SK-N-SH (cell line): ENCODE results near the gene ME2. TPM values are rescaled to one million over a fixed set of nuclear protein-coding genes. Genes with fewer than 3 reads are reported as not detected.

Experiments
- CTCF ChIA-PET: fragments of 300-600, 350-600 bp; formaldehyde crosslinking; extraction: SDS; loops from one replicate; lab custom pipeline; 2021; lab: Yijun Ruan, JAX
- POLR2A ChIA-PET: fragments of 350-600 bp; sonication (Branson Sonifier 250); formaldehyde crosslinking; extraction: SDS; loops from one replicate; lab custom pipeline; 2020; ENCODE audit warnings: antibody characterized with exemption, inconsistent platforms; lab: Yijun Ruan, JAX
- DNase-seq: peaks from one replicate; pipeline ENCODE4 v3.0.0; 2012
- H2AFZ ChIP-seq: fragments of 200-600 bp; sonication (generic); 2 replicates; pipeline ENCODE4 v1.8.1; 2016; ENCODE audit warnings: antibody characterized with exemption, mild to moderate bottlenecking, low read depth
- H3F3A ChIP-seq: fragments of 200-600 bp; sonication (generic); replicated peaks from 2 replicates; pipeline ENCODE3; 2016; ENCODE audit warnings: antibody characterized with exemption, mild to moderate bottlenecking; ENCODE audit not compliant: insufficient read depth
- H3K27ac ChIP-seq, 2 experiments: fragments of 200-500 bp in 1 of 2; fragments of 200-600 bp in 1 of 2; sonication (Bioruptor generic) in 1 of 2; sonication (generic), shearing (Covaris generic) in 1 of 2; 2 replicates each; pipeline versions ENCODE4 v1.5.1 to v1.6.1; 2014 to 2016; ENCODE audit warnings: low read depth in 2 of 2, inconsistent platforms in 1 of 2, low read length in 1 of 2, mild to moderate bottlenecking in 1 of 2, mixed read lengths in 1 of 2
- H3K27me3 ChIP-seq: fragments of 200-600 bp; sonication (generic), shearing (Covaris generic); 2 replicates; pipeline ENCODE4 v1.6.1; 2016; ENCODE audit warnings: mixed run types; ENCODE audit not compliant: insufficient read depth
- H3K36me3 ChIP-seq, 2 experiments: fragments of 200-500 bp in 1 of 2; fragments of 200-600 bp in 1 of 2; sonication (Bioruptor generic) in 1 of 2; sonication (generic) in 1 of 2; replicated peaks in 1 of 2; 2 replicates each; pipeline versions ENCODE3 to v1.5.1; 2014 to 2016; ENCODE audit warnings: low read length in 1 of 2, mild to moderate bottlenecking in 1 of 2; ENCODE audit not compliant: insufficient read depth in 2 of 2, control insufficient read depth in 1 of 2
- H3K4me1 ChIP-seq, 2 experiments: fragments of 200-500 bp in 1 of 2; fragments of 200-600 bp in 1 of 2; sonication (Bioruptor generic) in 1 of 2; sonication (generic), shearing (Covaris generic) in 1 of 2; 2 replicates each; pipeline versions ENCODE4 v1.5.1 to v1.6.1; 2014 to 2016; ENCODE audit warnings: low read depth in 1 of 2, low read length in 1 of 2, mixed run types in 1 of 2; ENCODE audit not compliant: insufficient read depth in 2 of 2, control insufficient read depth in 1 of 2
- H3K4me2 ChIP-seq: fragments of 200-600 bp; sonication (generic), shearing (Covaris generic); 2 replicates; pipeline ENCODE4 v1.6.1; 2017; ENCODE audit warnings: mixed run types
- H3K4me3 ChIP-seq, 2 experiments: fragments of 200-500 bp in 1 of 2; fragments of 200-600 bp in 1 of 2; sonication (Bioruptor generic) in 1 of 2; sonication (generic), shearing (Covaris generic) in 1 of 2; 2 replicates each; pipeline versions ENCODE4 v1.5.1 to v1.8.1; 2014 to 2016; ENCODE audit warnings: low read depth in 2 of 2, inconsistent platforms in 1 of 2, low read length in 1 of 2, mild to moderate bottlenecking in 1 of 2, mixed read lengths in 1 of 2, moderate library complexity in 1 of 2
- H3K79me2 ChIP-seq: fragments of 200-600 bp; sonication (generic); 2 replicates; pipeline ENCODE4 v1.8.1; 2017; ENCODE audit warnings: mild to moderate bottlenecking; ENCODE audit not compliant: insufficient read depth
- H3K9ac ChIP-seq: fragments of 200-600 bp; sonication (generic); 2 replicates; pipeline ENCODE4 v1.6.1; 2017; ENCODE audit warnings: mixed run types
- H3K9me2 ChIP-seq: fragments of 200-600 bp; sonication (generic); 2 replicates; pipeline ENCODE4 v1.6.1; 2017; ENCODE audit warnings: mixed run types
- H3K9me3 ChIP-seq: fragments of 200-600 bp; sonication (generic); 2 replicates; pipeline ENCODE4 v1.6.1; 2017; ENCODE audit warnings: mixed run types, mild to moderate bottlenecking, moderate library complexity
- H4K20me1 ChIP-seq: fragments of 200-600 bp; sonication (generic); 2 replicates; pipeline ENCODE4 v1.6.1; 2017; ENCODE audit warnings: mild to moderate bottlenecking, mixed run types; ENCODE audit not compliant: insufficient read depth
- CHD2 ChIP-seq: fragments of 150-350 bp; IDR thresholded peaks from 2 replicates; pipeline ENCODE4 v1.6.1; 2018; ENCODE audit warnings: low read length; ENCODE audit not compliant: partially characterized antibody
- ELF1 ChIP-seq: IDR thresholded peaks from 2 replicates; pipeline ENCODE4 v1.4.0; 2012
- EP300 ChIP-seq, 2 experiments: IDR thresholded peaks; 2 replicates each; pipeline versions ENCODE4 v1.4.0 to v1.6.1; 2012; ENCODE audit warnings: borderline replicate concordance in 1 of 2, low read depth in 1 of 2, low read length in 1 of 2
- EZH2phosphoT487 ChIP-seq: fragments of 200-600 bp; sonication (generic); IDR thresholded peaks from 2 replicates; pipeline ENCODE4 v1.6.1; 2017; ENCODE audit warnings: low read depth, mixed run types, mild to moderate bottlenecking, antibody characterized with exemption, moderate library complexity, borderline replicate concordance
- GABPA ChIP-seq: IDR thresholded peaks from 2 replicates; pipeline ENCODE4 v1.4.0; 2012; ENCODE audit warnings: low read depth, mild to moderate bottlenecking
- GATA2 ChIP-seq: sonication (generic); formaldehyde crosslinking; IDR thresholded peaks from 2 replicates; pipeline ENCODE4 v1.5.0; 2020; ENCODE audit warnings: mild to moderate bottlenecking, missing genetic modification reagents
- JUND ChIP-seq: IDR thresholded peaks from 2 replicates; pipeline ENCODE4 v1.4.0; 2012
- MAX ChIP-seq: IDR thresholded peaks from 2 replicates; pipeline ENCODE4 v1.4.0; 2012; ENCODE audit warnings: low read depth
- MEF2A ChIP-seq: IDR thresholded peaks from 2 replicates; pipeline ENCODE4 v1.4.0; 2012; ENCODE audit warnings: low read depth, borderline replicate concordance
- NFIC ChIP-seq: IDR thresholded peaks from 2 replicates; pipeline ENCODE4 v1.4.0; 2012; ENCODE audit warnings: borderline replicate concordance
- PBX3 ChIP-seq: IDR thresholded peaks from 2 replicates; pipeline ENCODE4; 2012
- POLR2AphosphoS5 ChIP-seq: IDR thresholded peaks from 2 replicates; pipeline ENCODE4 v1.6.1; 2012; ENCODE audit warnings: low read depth, low read length
- RXRA ChIP-seq: IDR thresholded peaks from 2 replicates; pipeline ENCODE4 v1.4.0; 2012; ENCODE audit warnings: low read depth, mild to moderate bottlenecking, borderline replicate concordance
- SIN3A ChIP-seq: IDR thresholded peaks from 2 replicates; pipeline ENCODE4 v1.6.1; 2012; ENCODE audit warnings: low read depth, mild to moderate bottlenecking, low read length, moderate library complexity, borderline replicate concordance
- SMC3 ChIP-seq: IDR thresholded peaks from 2 replicates; pipeline ENCODE4 v1.6.1; 2012; ENCODE audit warnings: low read depth, low read length, improper control_type of control experiment
- TAF1 ChIP-seq: IDR thresholded peaks from 2 replicates; pipeline ENCODE4 v1.6.1; 2012; ENCODE audit warnings: low read depth, mild to moderate bottlenecking, low read length, moderate library complexity, borderline replicate concordance
- TCF12 ChIP-seq: IDR thresholded peaks from 2 replicates; pipeline ENCODE4 v1.4.0; 2012
- USF2 ChIP-seq: fragments of 150-350 bp; IDR thresholded peaks from 2 replicates; pipeline ENCODE4 v1.6.1; 2017; ENCODE audit warnings: antibody characterized with exemption, low read length, low read depth, borderline replicate concordance
- ZBTB33 ChIP-seq: IDR thresholded peaks from 2 replicates; pipeline ENCODE4 v1.4.0; 2012; ENCODE audit warnings: low read depth, borderline replicate concordance
- WGBS: methylation state at CpG from one replicate; pipeline ENCODE4 v1.1.6; 2017; ENCODE audit warnings: low lambda C conversion rate; 5-methylcytosine and 5-hydroxymethylcytosine counted together
- polyA plus RNA-seq, 3 experiments: library from polyadenylated mRNA; depleted of rRNA; stranded (reverse); fragments of >200 nt; gene quantifications; 2 replicates each; pipeline ENCODE4 v1.2.3, GENCODE V29; 2012

The ME2 gene
- polyA plus RNA-seq, 1 of the 3 experiments (the other 2 are of a cell fraction), result 35.1 TPM

- ChIA-PET CTCF (no interaction called here), POLR2A (no interaction called here)
- peaks cover 13% of the 10 kb centered on the region for H3K79me2 ChIP-seq
- no peaks in the 10 kb centered on the region for H3K9me2 ChIP-seq
- no peak overlapping the region for H3K4me3 ChIP-seq
- H3K4me2 ChIP-seq, result no peak overlapping the region
- TF ChIP-seq USF2 (no peak), GABPA (no peak), NFIC (no peak), CHD2 (no peak), MEF2A (no peak), ZBTB33 (no peak), ELF1 (no peak), SMC3 (no peak), MAX (no peak), TAF1 (no peak), GATA2 (CRISPR knock-in tag) (no peak), PBX3 (no peak), SIN3A (no peak), POLR2AphosphoS5 (no peak), JUND (no peak), EP300 (IDR thresholded peaks at IDR 0.05; ENCODE audit: borderline replicate concordance in 1 of 2, low read depth in 1 of 2, low read length in 1 of 2) (no peak), RXRA (no peak), EZH2phosphoT487 (no peak), TCF12 (no peak)
- no peak overlapping the region for H3K27ac ChIP-seq
- DNase-seq, result no peak
- peaks cover 4% of the 10 kb centered on the region for H3F3A ChIP-seq
- no peaks in the 10 kb centered on the region for H3K9me3 ChIP-seq
- WGBS, result 100% methylated on average over 1 of the region's 1 CpG
- no peaks in the 10 kb centered on the region for H4K20me1 ChIP-seq
- peaks cover 14 to 30% of the 10 kb centered on the region in 2 experiments for H3K36me3 ChIP-seq
- H2AFZ ChIP-seq, result no peak overlapping the region
- no peaks in the 10 kb centered on the region for H3K4me1 ChIP-seq
- no peak overlapping the region for H3K9ac ChIP-seq
- H3K27me3 ChIP-seq, result no peaks in the 10 kb centered on the region
Observed at GRCh38 chr18:50896093-50896492, 17.2 kb downstream of the ME2 start.
